HG02938 (cell line): ENCODE data around the gene SLFN12L.

Source experiments
- ATAC-seq: cut with Tn5 transposase; IDR thresholded peaks from one replicate; pipeline ENCODE4 v1.9.1; 2021; ENCODE audit warnings: mild to moderate bottlenecking, moderate library complexity; ENCODE audit not compliant: unreplicated experiment

SLFN12L gene

DNA sequence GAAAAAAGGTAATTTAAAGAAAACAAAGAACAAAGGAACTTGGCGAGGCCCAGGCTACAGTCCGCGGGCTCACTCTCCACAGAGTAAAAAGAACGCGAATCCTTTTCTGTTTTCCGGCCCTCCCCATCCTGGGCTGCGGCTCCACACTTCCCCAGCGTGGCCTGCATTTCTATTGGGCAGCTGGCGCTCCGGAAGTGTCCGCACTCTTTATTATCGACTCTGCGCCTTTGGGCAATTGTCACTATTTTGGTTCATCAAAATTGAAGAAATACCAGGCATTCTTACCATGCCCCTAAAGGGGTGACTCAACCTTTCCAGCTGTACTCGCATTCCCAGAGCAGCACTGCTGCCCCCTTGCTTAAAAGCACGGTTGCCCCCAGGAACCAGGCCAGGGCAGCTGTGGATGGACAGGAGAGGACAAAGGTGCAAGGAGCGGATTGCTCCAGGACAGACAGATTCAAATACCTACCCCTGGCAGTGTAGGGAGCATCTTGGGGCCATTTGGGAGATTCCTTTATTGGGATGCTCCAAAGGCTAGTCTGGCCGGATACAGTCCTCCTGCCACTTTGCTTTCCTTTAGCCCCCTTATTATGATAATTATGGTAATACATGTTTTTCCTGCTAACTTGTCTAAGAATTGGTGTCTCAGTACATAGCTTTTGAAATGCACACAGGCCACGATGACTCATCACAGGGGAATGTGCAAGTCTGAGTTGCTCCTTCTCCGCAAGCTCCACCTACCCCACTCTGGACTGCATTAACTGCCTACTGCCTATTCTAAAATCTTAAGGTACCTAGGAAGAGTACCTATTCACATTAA, 104.2 kb downstream of the SLFN12L start:
- no peak for ATAC-seq

DNA sequence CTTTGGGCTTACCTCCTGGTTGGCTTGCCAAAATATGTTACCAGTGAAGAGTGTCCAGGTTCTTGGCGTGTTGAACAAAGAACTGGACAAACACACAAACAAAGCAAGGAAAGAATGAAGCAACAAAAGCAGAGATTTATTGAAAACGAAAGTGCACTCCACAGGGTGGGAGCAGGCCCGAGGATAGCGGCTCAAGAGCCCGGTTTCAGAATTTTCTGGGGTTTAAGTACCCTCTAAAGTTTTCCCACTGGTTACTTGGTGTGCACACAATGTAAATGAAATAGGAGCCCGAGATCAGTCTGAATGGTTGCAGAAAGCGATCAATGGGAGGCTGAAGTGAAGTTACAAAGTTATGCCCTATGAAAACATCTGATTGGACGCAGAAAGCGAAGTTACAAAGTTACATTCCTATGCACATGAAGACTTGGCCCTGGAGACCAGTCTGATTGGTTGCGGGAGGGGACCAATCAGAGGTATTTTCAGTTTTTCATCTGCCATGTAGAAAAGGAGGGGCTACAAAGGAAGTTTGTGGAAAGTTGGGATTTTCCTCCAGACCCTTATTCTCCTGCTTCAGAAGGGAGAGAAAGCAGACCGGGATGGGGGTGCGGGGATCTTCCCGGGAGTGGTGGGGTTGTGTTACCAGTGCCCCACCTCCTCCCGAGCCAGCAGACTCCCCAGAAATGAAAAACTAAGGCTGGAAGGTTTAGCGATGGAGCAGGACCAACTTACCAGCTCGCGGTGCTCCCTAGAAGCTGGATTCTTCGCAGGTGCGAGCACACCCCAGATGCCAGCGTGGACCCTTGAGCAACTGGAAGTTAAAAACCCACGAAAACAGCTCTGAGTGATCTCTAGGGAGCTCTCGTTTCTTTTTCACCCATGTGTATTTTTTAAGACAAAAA, 105.1 kb downstream of the SLFN12L start, which contains the start of gene SLFN12:
Gene SLFN12 (minus strand): TSS at position 325 of the 899 bp plus-strand sequence. CDS start 9,472 bp downstream, outside the sequence.
- ATAC-seq: no peak

DNA sequence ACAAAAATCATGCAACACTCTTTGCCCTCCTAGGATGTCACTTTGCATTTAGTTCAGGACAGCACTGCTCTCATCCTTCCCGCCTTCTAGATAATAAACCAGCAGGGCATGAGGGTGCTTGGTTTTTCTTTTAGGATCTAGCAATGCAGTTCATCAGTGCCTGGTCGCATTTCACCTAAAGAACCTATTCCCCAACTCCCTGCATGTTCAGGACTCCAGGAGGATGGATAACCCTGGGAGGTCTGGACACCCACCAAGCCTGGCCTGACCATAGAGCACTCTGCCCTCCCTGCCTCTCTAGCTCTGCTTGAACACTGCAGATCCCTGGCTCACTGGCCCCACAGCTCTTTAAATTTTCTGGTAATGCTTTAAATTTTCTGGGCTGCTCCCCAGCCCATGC, 107.8 kb downstream of the SLFN12L start:
- ATAC-seq: no peak

DNA sequence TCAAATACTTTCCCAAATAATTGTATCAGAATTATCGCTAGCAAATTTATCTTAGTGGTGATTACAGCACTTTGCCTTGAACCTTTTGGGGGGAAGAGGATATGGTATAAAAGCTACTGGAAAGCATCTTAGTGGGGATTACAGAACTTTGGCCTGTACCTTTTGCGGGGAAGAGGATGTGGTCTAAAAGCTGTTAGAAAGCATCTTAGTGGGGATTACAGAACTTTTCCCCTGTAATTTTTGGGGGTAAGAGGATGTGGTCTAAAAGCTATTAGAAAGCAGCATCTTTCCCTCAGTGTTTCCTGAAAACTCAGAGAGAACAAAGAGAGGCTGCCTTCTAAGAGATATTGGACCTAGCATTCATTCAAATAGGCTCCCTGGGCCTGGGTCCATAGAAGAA, 109.2 kb downstream of the SLFN12L start:
- no peak for ATAC-seq

DNA sequence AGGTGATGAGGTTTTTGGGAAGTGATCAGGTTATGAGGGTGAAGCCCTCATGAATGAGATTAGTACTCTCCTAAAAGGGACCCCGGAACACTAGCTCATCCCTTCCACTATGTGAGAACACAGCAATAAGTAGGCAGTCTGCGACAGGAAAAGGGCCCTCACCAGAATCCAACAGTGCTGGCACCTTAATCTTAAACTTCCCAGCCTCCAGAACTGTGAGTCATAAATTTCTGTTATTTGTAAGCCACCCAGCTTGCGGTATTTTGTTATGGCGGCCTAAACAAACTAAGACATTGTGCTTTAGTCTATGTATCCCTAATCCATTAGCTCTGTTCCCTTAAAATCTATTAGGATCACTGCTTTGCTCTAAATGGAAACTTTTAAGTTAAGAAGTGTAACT, 113.7 kb downstream of the SLFN12L start:
- ATAC-seq: no peak
